ENCODE data around the gene TDRD3. TPM values are rescaled to one million over a fixed set of nuclear protein-coding genes. Genes with fewer than 3 reads are reported as not detected.

The TDRD3 gene
- polyA plus RNA-seq, 1 donor from 2014 or later = 6.9 TPM

DNA sequence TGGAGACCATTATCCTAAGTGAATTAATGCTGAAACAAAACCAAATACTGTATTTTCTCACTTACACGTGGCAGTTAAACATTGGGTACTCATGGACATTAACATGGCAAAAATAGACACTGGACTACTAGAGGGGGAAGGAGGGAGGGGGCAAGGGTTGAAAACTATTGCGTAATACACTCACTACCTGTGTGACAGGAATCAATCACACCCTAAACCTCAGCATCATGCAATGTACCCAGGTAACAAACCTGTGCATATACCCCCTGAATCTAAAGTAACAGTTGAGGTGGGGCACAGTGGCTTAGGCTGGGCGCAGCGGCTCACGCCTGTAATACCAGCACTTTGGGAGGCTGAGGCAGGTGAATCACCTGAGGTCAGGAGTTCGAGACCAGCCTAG, 207.0 kb downstream of the TDRD3 start:
- Mint-ChIP-seq H3K9me3 (no peaks in the 10 kb centered on the region), H3K4me3 (no peak overlapping the region)

DNA sequence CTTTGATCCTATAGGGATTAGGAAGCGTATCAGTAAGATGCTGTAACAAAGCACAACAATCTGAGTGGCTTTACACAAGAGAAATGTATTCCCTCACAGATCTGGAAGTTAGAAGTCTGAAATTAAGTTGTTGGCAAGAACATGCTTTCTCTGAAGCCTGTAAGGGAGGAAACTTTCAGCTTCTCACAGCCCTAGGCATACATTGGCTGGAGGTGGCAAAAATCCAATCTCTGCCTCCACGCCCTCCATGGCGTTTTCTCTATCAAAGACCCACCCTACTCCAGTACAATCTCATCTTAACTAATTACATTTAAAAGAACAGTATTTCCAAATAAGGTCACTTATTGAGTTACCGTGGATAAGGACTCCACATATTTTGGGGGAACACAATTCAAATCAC, 211.9 kb downstream of the TDRD3 start:
- H3K36me3 Mint-ChIP-seq = no peaks in the 10 kb centered on the region
- H3K4me1 Mint-ChIP-seq = no peaks in the 10 kb centered on the region
- no peaks in the 10 kb centered on the region for H3K9me3 Mint-ChIP-seq
- no peak overlapping the region for H3K27ac Mint-ChIP-seq
- no peak overlapping the region for H3K4me3 Mint-ChIP-seq
- H3K27me3 Mint-ChIP-seq = no peaks in the 10 kb centered on the region

More for the DNA sequence above, 207.0 kb downstream of the TDRD3 start:
- Mint-ChIP-seq H3K36me3 (no peaks in the 10 kb centered on the region), H3K4me1 (no peaks in the 10 kb centered on the region), H3K27me3 (no peaks in the 10 kb centered on the region), H3K27ac (no peak overlapping the region)

- H3K4me1 Mint-ChIP-seq = no peaks in the 10 kb centered on the region
- no peaks in the 10 kb centered on the region for H3K36me3 Mint-ChIP-seq
- no peaks in the 10 kb centered on the region for H3K27me3 Mint-ChIP-seq
- no peak overlapping the region for H3K27ac Mint-ChIP-seq
- H3K9me3 Mint-ChIP-seq = no peaks in the 10 kb centered on the region
- H3K4me3 Mint-ChIP-seq = no peak overlapping the region
These were observed 214.5 kb downstream of the TDRD3 start for GRCh38 chr13:60611523-60611922.

DNA sequence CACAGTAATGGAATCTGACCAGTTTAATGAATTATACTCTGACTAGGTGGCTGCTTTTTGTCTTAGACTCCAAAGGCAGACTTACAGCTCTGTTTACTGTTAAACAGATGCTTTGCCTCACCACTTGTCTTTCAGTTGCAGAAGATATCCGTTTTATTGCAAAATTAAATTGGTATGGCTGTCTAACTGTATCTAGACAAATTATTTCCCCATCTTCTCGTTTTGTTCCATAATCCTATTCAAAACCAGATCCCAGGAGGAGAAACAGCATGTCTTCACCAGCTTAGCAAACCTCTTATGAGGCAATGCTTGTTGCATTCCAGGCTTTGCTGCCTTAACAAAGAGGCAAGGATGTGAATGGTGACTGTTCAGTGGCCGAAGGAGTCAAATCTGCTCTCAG, 215.6 kb downstream of the TDRD3 start:
- Mint-ChIP-seq H3K27me3 (peaks cover 2% of the 10 kb centered on the region), H3K36me3 (no peaks in the 10 kb centered on the region), H3K27ac (no peak overlapping the region), H3K4me1 (no peaks in the 10 kb centered on the region), H3K4me3 (no peak overlapping the region), H3K9me3 (no peaks in the 10 kb centered on the region)

GRCh38 chr13:60613080-60613479, 216.1 kb downstream of the TDRD3 start:
- Mint-ChIP-seq H3K4me1 (no peaks in the 10 kb centered on the region), H3K27ac (no peak overlapping the region), H3K36me3 (no peaks in the 10 kb centered on the region), H3K27me3 (peaks cover 3% of the 10 kb centered on the region), H3K4me3 (no peak overlapping the region), H3K9me3 (no peaks in the 10 kb centered on the region)

DNA sequence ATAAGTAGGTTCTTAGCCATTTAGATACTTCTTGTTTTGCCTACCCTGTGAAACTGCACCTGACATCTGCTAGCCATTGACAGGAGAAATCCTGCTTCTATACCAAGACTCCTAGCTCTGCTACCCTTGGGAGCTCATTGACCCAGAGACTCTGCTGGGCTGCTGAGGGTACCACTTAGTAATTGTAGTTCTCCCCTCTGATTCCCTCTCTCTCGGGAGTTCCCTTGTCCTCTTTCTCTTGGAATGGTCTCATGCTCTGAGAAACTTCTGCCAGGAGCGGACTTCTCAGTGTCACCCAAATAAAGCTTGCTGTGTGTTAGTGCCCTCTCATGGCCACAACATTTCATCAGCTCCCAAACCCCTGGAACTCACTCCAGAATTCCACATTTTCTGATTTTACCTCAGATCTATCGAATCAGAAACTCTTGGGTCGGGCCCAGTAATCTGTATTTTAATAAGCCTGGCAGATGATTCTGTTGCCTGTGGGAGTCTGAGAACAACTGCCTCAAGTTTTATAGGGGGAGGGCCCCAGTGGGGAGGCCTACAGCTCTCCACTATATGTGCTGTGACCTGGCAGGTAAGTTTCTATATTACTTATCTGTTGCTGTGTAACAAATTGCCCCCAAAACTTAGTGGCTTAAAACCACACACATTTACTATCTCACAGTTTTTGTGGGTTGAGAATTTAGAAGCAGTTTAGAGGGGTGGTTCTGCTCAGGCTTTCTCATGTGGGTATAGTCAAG, 221.1 kb downstream of the TDRD3 start:
- peaks cover 3% of the 10 kb centered on the region for H3K27me3 Mint-ChIP-seq
- H3K27ac Mint-ChIP-seq = no peak overlapping the region
- H3K9me3 Mint-ChIP-seq = no peaks in the 10 kb centered on the region
- H3K36me3 Mint-ChIP-seq = no peaks in the 10 kb centered on the region
- H3K4me3 Mint-ChIP-seq = no peak overlapping the region
- H3K4me1 Mint-ChIP-seq = no peaks in the 10 kb centered on the region

GRCh38 chr13:60619461-60619860, 222.4 kb downstream of the TDRD3 start:
- no peaks in the 10 kb centered on the region for H3K36me3 Mint-ChIP-seq
- H3K4me1 Mint-ChIP-seq = no peaks in the 10 kb centered on the region
- no peak overlapping the region for H3K4me3 Mint-ChIP-seq
- no peaks in the 10 kb centered on the region for H3K9me3 Mint-ChIP-seq
- peaks cover 6% of the 10 kb centered on the region for H3K27me3 Mint-ChIP-seq
- no peak overlapping the region for H3K27ac Mint-ChIP-seq

DNA sequence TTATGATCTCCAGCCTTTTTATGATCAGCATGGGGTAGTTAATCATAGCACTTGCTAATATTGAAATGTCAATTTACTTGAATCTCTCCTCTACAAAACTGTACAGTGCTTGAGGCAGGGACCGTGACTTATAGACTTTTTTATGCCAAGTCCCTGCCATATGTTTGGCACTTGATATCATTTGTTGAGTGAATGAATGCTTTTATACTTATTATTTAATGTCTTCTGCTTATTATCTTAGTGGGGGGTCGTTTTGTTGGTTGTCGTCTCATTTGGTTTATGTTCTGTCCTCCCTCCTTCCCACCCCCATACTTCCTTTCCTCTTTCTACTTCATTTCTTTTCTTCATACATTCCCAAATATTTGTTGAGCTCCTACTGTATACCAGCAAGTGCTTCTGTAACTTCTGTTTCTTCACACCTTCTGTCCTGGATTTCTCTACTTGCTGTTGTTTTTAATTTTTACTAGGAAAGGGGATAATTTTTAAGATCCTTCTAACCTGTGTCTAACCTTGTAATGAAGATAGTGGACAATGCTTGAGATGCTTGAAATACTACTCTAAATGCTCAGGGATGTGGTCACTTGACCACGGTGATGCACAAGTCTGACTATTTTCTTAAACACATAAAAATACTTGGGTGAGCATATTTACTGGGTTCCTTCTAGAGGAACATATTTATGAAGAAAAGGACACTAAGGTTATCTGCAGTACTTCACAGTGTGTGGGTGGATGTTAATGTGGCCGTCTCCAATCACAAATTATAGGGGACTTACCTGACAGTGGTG, 223.8 kb downstream of the TDRD3 start:
- H3K4me3 Mint-ChIP-seq = no peak overlapping the region
- no peaks in the 10 kb centered on the region for H3K4me1 Mint-ChIP-seq
- no peaks in the 10 kb centered on the region for H3K36me3 Mint-ChIP-seq
- no peaks in the 10 kb centered on the region for H3K9me3 Mint-ChIP-seq
- H3K27ac Mint-ChIP-seq = no peak overlapping the region
- peaks cover 6% of the 10 kb centered on the region for H3K27me3 Mint-ChIP-seq

DNA sequence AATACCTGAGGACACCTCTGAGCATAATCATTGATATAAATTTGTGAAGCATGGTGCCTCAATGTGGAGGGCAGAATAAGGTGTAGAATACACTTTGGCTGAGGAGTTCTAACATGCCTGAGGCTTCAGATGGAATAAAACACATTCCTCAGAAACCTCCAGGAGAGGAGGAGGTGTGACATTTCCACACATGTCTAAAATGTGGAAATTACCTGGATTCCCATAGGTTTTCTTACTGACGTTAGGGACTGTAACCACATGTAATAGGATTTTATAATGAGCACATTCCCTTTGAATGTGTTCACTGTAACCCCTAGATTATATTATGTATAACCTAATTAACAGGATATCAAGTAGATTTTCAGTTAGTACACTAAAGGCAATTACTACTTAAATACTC, 226.1 kb downstream of the TDRD3 start:
- H3K4me3 Mint-ChIP-seq = no peak overlapping the region

More for the DNA sequence above, 226.1 kb downstream of the TDRD3 start:
- Mint-ChIP-seq H3K27me3 (peaks cover 4% of the 10 kb centered on the region), H3K9me3 (peaks cover 0 to 2% (median 0%) of the 10 kb centered on the region in 3 donors), H3K27ac (no peak overlapping the region), H3K36me3 (no peaks in the 10 kb centered on the region), H3K4me1 (no peaks in the 10 kb centered on the region)

Other genes with a start within 250 kb of the TDRD3 start
- not detected for gene DIAPH3, start 233.3 kb upstream of the TDRD3 start, polyA plus RNA-seq